ENCODE measurements around the gene CRYGN.

CRYGN gene

GRCh38 chr7:151439855-151440798, at the start of gene CRYGN:
CRYGN (minus strand) TSS chr7:151440141; CDS start chr7:151439917, 224 bp downstream.
- no peak for DNase-seq (ENCODE audit: low spot score)

- no peak for DNase-seq (ENCODE audit: low spot score)
Observed at GRCh38 chr7:151489498-151489897, 49.6 kb upstream of the CRYGN start.

- DNase-seq (ENCODE audit: low spot score): no peak
Observed at GRCh38 chr7:151488096-151488495, 48.2 kb upstream of the CRYGN start.

GRCh38 chr7:151487228-151487627, 47.3 kb upstream of the CRYGN start:
- DNase-seq (ENCODE audit: low spot score): no peak

GRCh38 chr7:151486074-151486473, 46.1 kb upstream of the CRYGN start:
- DNase-seq (ENCODE audit: low spot score): no peak

GRCh38 chr7:151484971-151485707, 45.2 kb upstream of the CRYGN start:
- DNase-seq (ENCODE audit: low spot score): no peak

- DNase-seq (ENCODE audit: low spot score): no peak
Observed at GRCh38 chr7:151483711-151483983, 43.7 kb upstream of the CRYGN start.

GRCh38 chr7:151482883-151483710, 43.2 kb upstream of the CRYGN start:
- DNase-seq (ENCODE audit: low spot score): no peak

GRCh38 chr7:151481650-151482505, 41.9 kb upstream of the CRYGN start:
- no peak for DNase-seq (ENCODE audit: low spot score)

GRCh38 chr7:151477867-151478266, 37.9 kb upstream of the CRYGN start:
- DNase-seq (ENCODE audit: low spot score): no peak

GRCh38 chr7:151472644-151473380, 32.9 kb upstream of the CRYGN start:
- DNase-seq (ENCODE audit: low spot score): no peak

GRCh38 chr7:151470711-151471110, 30.8 kb upstream of the CRYGN start:
- no peak for DNase-seq (ENCODE audit: low spot score)

GRCh38 chr7:151469281-151469680, 29.3 kb upstream of the CRYGN start:
- DNase-seq (ENCODE audit: low spot score): peak; percentile 20

GRCh38 chr7:151468217-151469018, 28.5 kb upstream of the CRYGN start:
- DNase-seq (ENCODE audit: low spot score): no peak

- no peak for DNase-seq (ENCODE audit: low spot score)
Observed at GRCh38 chr7:151465169-151465568, 25.2 kb upstream of the CRYGN start.

- DNase-seq (ENCODE audit: low spot score): no peak
Observed at GRCh38 chr7:151462306-151462779, 22.4 kb upstream of the CRYGN start.

GRCh38 chr7:151461942-151462230, 21.9 kb upstream of the CRYGN start:
- DNase-seq (ENCODE audit: low spot score): no peak

- DNase-seq (ENCODE audit: low spot score): no peak
Observed at GRCh38 chr7:151461096-151461941, 21.4 kb upstream of the CRYGN start.

- no peak for DNase-seq (ENCODE audit: low spot score)
Observed at GRCh38 chr7:151460474-151460855, 20.5 kb upstream of the CRYGN start.

Data from hematopoietic multipotent progenitor cell treated with erythropoietin and hydrocortisone succinate and interleukin-3 and kit ligand, for 17 days (in vitro differentiated cells).